Measurements from ENCODE around the gene CADM2. TPM values are rescaled to one million over a fixed set of nuclear protein-coding genes. Genes with fewer than 3 reads are reported as not detected.

The CADM2 gene
- total RNA-seq, 1 experiment from 2014 or later: 0.64 TPM

GRCh38 chr3:84925571-84925970, 33.2 kb upstream of the CADM2 start:
- Histone ChIP-seq H3K36me3 (ENCODE audit: control insufficient read depth, insufficient read depth, low read length) (no peaks in the 10 kb centered on the region), H3K9me3 (ENCODE audit: control insufficient read depth, insufficient read depth, low read depth, low read length) (no peaks in the 10 kb centered on the region), H3K4me3 (ENCODE audit: low read depth in 2 of 2, low read length in 2 of 2) (no peak overlapping the region), H3K27ac (ENCODE audit: low read length) (no peak overlapping the region), H3K4me1 (ENCODE audit: control insufficient read depth, insufficient read depth, low read length) (no peaks in the 10 kb centered on the region), H3K27me3 (ENCODE audit: control insufficient read depth, insufficient read depth, low read length) (no peaks in the 10 kb centered on the region)
- no TSS peak for BruUV-seq (replicated peaks)
- ATAC-seq (no peak), DNase-seq (ENCODE audit: low read depth, low spot score) (no peak)
- in situ Hi-C loops (cut with HindIII; ENCODE audit: low pct_unique_long_range_greater_than_20kb, low sequenced_read_pairs): no loop called here
- intact Hi-C loops (cut with micrococcal nuclease; ENCODE audit: unreplicated experiment): no loop called here
- ChIA-PET POLR2A (no interaction called here), CTCF (no interaction called here)
- TF ChIP-seq POLR2AphosphoS5 (IDR thresholded peaks at IDR 0.05; ENCODE audit: low read depth, low read length) (no peak), SIN3A (IDR thresholded peaks at IDR 0.05; ENCODE audit: borderline replicate concordance, insufficient read depth, low read depth, low read length) (no peak)

GRCh38 chr3:84943379-84943778, 15.4 kb upstream of the CADM2 start:
- Histone ChIP-seq H3K27ac (ENCODE audit: low read length) (no peak overlapping the region), H3K27me3 (ENCODE audit: control insufficient read depth, insufficient read depth, low read length) (no peaks in the 10 kb centered on the region), H3K36me3 (ENCODE audit: control insufficient read depth, insufficient read depth, low read length) (no peaks in the 10 kb centered on the region), H3K4me1 (ENCODE audit: control insufficient read depth, insufficient read depth, low read length) (no peaks in the 10 kb centered on the region), H3K9me3 (ENCODE audit: control insufficient read depth, insufficient read depth, low read depth, low read length) (no peaks in the 10 kb centered on the region), H3K4me3 (ENCODE audit: low read depth in 2 of 2, low read length in 2 of 2) (no peak overlapping the region)
- in situ Hi-C loops (cut with HindIII; ENCODE audit: low pct_unique_long_range_greater_than_20kb, low sequenced_read_pairs): no loop called here
- CTCF ChIA-PET: no interaction called here
- no TSS peak for BruUV-seq (replicated peaks)
- intact Hi-C loops (cut with micrococcal nuclease; ENCODE audit: unreplicated experiment): no loop called here
- no peak for DNase-seq (ENCODE audit: low read depth, low spot score)
- POLR2A ChIA-PET: no interaction called here
- TF ChIP-seq CTCF (IDR thresholded peaks at IDR 0.05): peak; percentile 28; the same call in 1 of the 2 replicates
- no peak for TF ChIP-seq REST (IDR thresholded peaks at IDR 0.05; ENCODE audit: insufficient read depth in 1 of 2, low read depth in 2 of 2, low read length in 1 of 2)
- no peak for TF ChIP-seq SIN3A (IDR thresholded peaks at IDR 0.05; ENCODE audit: borderline replicate concordance, insufficient read depth, low read depth, low read length)
- ATAC-seq: no peak

GRCh38 chr3:84946240-84946639, 12.5 kb upstream of the CADM2 start:
- H3K27ac ChIP-seq (ENCODE audit: low read length): no peak overlapping the region

More at GRCh38 chr3:84946240-84946639, 12.5 kb upstream of the CADM2 start:
- ATAC-seq (no peak), DNase-seq (ENCODE audit: low read depth, low spot score) (no peak)
- Histone ChIP-seq H3K36me3 (ENCODE audit: control insufficient read depth, insufficient read depth, low read length) (no peaks in the 10 kb centered on the region), H3K9me3 (ENCODE audit: control insufficient read depth, insufficient read depth, low read depth, low read length) (no peaks in the 10 kb centered on the region), H3K27me3 (ENCODE audit: control insufficient read depth, insufficient read depth, low read length) (no peaks in the 10 kb centered on the region), H3K4me1 (ENCODE audit: control insufficient read depth, insufficient read depth, low read length) (no peaks in the 10 kb centered on the region), H3K4me3 (ENCODE audit: low read depth in 2 of 2, low read length in 2 of 2) (no peak overlapping the region)
- in situ Hi-C loops (cut with HindIII; ENCODE audit: low pct_unique_long_range_greater_than_20kb, low sequenced_read_pairs): no loop called here
- no TSS peak for BruUV-seq (replicated peaks)
- TF ChIP-seq POLR2AphosphoS5 (IDR thresholded peaks at IDR 0.05; ENCODE audit: low read depth, low read length) (no peak), SIN3A (IDR thresholded peaks at IDR 0.05; ENCODE audit: borderline replicate concordance, insufficient read depth, low read depth, low read length) (no peak), REST (IDR thresholded peaks at IDR 0.05; ENCODE audit: insufficient read depth in 1 of 2, low read depth in 2 of 2, low read length in 1 of 2) (peak in 1 of 2 experiments; percentile 63; a peak in 2 of 4 replicates)
- ChIA-PET CTCF (no interaction called here), POLR2A (no interaction called here)
- intact Hi-C loops (cut with micrococcal nuclease; ENCODE audit: unreplicated experiment): no loop called here
